ENCODE measurements around the gene NTSR2.

Gene NTSR2

DNA sequence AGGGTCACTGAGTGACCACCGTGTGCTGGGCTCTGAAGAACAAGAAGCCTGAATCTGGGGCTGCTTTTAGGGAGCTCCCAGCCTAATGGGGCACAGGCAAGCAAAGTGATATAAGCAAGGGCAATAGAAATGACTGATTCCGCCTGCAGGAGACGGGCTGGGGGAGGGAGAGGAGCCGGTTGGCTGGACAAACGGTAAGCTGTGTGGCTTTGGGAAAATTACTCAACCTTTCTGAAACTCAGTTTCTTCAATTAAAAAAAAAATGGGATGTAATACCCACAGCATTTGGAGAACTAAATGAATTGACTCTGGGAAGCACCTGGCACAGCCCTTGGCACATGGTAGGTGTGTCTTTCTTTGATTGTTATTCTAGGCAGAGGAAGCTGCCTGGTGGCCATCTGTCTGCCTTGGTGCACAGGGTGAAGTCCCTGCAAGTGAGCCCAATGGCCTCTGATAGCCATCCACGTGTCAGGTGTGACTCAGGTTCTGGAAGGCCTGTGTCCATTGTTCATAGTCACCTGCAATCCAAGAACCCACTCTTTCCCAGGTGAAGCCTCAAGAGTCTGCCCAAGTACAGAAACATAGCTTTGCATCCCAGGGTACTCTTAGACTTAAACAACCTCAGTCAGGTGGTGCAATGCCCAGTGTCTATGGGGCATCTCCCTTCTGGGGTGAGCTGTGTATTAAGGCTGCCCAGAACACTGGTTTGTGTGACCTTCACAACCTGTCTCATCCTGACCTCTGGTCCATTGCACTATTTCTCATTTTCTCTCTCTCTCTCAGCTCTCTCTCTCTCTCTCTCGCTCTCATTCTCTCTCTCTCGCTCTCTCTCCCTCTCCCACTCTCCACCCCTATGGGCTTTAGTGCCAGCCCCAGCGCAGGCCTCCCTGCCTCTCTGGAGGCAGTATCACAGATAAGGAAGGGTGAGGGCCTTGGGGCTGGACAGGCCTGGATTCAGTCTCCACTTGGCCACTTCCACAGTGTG, 30.0 kb upstream of the NTSR2 start:
- no peak overlapping the region for H3K27ac ChIP-seq

DNA sequence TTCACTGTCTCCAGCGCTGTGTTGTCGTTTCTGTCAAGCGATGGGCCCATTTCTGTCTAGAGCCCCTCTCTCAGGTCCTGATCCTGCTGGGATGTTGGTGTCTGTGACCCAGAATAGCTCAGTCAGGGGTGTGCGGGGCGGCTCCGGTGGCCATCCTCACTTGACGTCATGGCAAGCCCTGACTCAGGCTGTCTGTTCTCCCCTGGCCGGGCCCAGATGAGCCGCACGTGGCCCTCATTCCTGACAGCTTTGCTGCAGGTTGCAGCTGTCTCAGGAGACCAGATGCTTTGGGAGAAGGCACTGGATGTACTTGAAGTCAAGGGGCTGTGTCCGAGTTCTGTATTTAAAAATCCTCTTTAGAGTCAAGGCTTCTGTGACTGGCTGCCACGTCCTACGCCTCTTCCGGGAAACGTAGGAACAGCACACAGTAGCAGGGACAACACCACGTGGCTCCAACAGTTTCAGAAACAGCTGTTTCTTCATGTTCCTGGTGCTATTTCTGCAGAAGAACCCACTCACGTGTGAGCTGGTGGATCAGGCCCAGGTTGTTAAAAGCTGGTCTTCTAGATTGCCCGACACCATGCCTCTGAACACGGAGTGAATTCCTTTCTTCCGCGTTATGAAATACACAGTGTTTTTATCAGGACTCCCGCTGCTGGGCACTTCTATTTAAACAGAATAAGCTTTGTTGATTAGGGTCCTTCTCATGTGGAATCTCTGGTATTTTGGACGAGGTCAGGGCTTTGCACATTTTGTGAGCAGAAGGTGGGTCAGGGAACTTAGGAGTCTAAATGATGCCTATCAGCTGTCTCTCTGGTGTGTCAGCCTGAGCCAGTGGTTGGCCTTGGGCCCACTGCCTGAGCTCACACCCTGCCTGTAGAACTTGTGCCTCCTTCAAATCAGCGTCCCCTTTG, 28.3 kb upstream of the NTSR2 start:
- TF ChIP-seq CTCF (conservative IDR thresholded peaks at IDR 0.05), result no peak
- no peak overlapping the region for H3K27ac ChIP-seq

More for the DNA sequence above, 30.0 kb upstream of the NTSR2 start:
- TF ChIP-seq CTCF (conservative IDR thresholded peaks at IDR 0.05), result no peak

DNA sequence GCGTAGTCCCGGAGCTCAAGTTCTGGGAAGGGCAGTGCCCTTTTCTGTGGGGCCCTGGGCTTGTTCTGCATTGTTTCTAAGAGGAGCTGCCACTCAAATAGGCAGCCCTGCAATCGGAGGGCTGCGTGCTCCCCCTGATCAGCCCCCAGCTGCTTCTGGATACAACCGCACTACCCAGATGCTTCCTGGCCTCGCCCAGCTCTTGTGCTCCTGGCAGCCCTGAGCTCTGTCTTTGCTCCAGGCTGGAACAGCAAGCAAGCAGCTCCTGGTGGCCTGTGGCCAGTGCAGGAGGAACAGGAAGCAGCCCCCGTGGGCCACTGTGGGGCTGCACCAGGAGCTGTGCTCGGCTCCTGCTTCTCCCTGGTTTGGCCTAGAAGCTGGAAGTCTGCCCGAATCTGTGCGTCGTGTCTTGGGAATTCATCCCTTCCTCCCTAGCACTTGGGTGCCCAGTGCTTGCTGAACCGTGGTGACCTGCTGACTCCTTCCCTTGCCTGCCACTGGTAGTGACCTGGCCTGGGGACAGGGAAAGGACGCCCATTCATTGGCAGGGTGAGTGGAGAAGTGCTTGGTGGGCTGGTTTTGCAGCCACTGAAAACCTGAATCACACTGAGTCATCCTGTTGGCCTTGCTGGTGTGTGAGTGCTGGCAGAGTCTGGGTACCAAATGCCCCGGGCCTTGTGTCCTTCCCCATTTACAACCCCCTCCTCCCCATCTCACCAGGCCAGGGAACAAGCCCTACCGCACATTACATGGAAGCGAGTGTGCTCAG, 27.3 kb upstream of the NTSR2 start:
- no peak overlapping the region for H3K27ac ChIP-seq
- TF ChIP-seq CTCF (conservative IDR thresholded peaks at IDR 0.05), result no peak

DNA sequence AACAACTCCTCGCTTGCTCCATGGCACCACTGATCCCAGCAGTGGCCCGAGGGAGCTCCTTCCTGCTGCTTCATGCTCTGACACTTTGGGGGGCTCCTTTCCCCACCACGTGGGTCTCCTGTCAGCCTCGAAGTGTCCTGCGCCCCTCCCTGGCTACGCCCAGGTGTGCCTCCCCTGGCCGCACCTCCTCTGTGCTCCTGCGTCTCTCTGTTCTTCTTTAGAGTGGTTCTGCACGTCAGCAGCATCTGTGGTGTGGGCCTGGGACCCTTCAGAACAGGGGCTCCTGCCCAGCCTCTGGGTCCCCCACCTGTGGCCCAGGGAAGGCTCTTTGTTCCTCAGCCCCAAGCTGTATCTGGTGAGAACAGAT, 26.7 kb upstream of the NTSR2 start:
- no peak for TF ChIP-seq CTCF (conservative IDR thresholded peaks at IDR 0.05)
- H3K27ac ChIP-seq, result no peak overlapping the region

DNA sequence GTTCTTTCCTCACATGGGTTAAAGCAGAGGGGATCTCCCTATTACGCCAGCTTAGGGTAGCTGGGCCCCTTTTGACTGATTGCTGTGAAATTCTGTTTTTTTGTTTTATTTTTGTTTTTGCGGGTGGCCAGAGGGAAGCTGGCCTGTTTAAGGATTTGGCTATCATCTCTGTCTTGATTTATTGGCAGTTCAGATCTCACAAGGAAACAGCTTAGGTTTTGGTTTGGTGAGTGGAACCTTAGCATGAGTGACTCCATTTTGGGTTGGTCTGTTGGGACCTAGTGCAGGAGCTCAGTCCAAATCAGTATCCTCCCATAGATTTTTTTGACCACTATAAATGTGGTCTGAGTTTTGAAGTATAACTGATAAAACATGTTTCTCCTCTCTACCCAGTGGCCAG, 25.6 kb upstream of the NTSR2 start:
- H3K27ac ChIP-seq, result no peak overlapping the region
- no peak for TF ChIP-seq CTCF (conservative IDR thresholded peaks at IDR 0.05)

- TF ChIP-seq CTCF (conservative IDR thresholded peaks at IDR 0.05), result peak; percentile 91
- H3K27ac ChIP-seq, result no peak overlapping the region
Observed at GRCh38 chr2:11692966-11693521, 23.0 kb upstream of the NTSR2 start.

Measured in VCaP (cell line).